GM19463 (cell line): ENCODE results near the gene SLC9A5.

Source experiments
- ATAC-seq: cut with Tn5 transposase; IDR thresholded peaks from one replicate; pipeline ENCODE4 v1.9.1; 2021; ENCODE audit warnings: mild to moderate bottlenecking, moderate library complexity; ENCODE audit not compliant: unreplicated experiment

The SLC9A5 gene

DNA sequence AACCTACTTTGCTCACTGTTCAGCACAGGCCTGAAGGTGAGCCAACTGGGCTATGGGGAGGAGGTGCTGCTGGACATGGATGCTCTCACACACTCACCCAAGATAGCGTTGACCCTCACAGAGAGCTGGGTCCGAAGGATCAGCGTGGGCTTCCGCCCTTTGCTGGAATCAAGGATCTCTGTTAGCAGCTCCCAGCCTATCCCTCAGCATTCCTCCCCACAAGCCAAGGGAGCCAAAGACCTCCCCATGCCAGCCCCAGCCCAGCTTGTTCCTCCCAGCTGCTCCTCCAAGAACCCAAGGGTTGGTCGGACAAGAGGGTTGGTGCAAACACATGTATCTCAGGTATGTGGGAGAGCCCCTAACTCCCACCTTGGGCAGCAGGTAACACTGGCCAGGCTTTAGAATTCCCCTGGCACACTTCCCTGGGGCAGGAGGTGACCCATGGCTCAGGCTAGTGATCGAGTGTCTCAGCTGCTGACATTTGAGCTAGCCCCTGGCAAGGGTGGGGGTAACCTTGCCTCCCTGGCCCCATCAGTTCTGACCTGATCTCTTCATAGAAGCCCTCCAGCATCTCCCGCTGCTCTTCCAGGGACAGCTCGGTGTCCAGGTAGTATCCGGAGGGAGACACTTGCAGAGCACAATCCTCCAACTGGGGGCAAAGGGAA is 9.8 kb upstream of the SLC9A5 start:
- no peak for ATAC-seq

DNA sequence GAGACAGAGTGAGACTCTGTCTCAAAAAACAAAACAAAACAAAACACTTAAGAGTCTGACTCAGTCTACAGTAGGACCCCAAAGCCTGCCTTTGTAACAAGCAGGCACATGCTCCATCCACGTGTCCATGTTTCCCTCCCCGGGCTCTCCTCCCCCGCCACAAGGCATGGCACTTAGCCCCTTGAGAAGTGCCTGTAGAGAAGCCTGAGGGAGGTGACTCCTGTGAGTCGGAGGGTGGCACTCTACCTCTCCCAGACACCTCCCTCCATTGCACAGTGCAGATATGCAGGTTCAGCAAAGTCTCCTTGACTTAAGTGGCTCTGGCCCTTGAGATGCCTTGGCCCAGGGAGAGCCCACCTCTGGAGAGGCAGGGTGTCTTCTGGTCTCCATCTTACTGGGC is 8.3 kb upstream of the SLC9A5 start:
- ATAC-seq = no peak

DNA sequence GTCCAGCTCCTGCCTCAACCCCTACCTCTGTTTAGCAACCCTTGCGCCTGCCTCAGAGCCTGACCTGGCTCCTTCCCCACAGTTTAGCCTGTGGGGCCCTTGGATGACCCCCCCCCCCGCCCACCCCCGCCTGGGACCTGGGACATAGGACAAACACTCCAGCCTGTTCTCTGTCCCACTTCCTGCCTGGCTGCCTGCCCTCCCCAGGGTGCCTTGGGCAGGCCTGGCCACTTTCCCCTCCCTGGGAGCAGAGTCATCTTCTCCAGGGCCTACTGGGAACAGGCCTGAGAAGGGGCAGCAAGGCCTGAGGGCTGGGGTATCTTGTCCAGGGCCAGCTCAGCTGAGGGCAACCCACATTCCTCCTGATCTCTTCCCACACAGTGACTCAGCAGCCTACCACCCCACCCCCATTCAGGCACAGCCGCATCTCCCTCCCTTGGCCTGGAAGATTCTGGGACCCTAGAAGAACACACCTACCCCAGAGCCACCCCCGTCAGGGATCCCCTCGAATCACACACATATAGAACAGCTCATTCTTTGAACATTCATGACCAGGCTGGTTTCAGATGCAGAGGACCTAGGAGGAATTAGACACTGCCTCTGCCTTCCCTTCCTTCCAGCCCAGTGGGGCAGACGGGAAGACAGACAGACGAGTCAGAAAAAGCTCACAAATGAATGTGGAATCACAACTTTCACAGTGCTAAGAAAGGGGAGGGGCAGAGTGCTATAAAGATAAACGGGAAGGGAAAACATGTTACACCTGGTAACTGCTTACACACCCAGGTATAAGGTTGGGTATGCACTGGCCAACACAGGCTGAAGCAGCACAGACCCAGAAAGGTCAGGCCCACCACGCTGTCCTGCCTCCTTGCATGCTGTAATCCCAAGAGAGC is 7.5 kb upstream of the SLC9A5 start:
- ATAC-seq = no peak

DNA sequence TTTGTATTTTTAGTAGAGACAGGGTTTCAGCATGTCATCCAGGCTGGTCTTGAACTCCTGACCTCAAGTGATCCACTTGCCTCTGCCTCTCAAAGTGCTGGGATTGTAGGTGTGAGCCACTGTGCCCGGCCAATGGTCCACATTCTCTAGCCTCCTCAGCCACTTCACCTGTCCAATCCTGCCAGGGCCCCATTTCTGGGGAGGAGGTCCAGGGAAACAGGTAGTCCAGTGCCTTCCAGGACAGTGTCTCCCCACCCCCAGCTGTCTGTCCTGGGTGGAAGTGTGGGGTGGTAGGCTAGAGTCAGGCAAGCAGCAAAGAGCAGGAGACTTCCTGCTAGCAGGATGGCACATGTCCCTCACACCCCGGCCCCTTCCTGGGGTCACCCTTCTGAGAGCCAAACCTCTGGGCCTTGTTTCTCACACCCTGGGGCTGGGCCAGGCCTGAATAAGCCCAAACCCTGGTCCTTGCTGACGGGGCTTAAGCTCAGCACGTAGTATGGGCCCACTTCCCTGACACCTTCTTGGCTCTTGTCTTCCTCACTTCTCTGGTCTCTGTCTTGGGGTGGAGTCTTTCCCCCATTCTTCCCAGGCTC is 6.5 kb upstream of the SLC9A5 start:
- ATAC-seq = no peak

DNA sequence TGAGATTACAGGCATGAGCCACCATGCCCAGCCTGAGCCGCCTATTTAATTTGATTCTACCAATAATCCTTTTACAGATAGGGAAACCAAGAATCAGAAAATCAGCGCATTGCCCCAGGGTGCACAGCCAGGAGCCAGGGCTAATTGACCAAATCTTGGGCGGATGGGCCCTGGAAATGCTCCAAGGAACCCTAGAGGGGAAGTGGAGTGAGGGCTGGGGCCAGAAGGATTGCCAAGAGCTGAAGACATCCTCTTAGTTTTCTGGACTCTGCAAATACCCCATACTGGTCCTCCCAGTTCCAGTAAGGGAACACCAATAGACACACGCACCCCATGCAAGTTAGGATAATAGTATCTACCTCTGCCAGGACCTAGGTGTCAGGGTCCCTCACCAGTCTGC is 5.3 kb upstream of the SLC9A5 start:
- ATAC-seq = no peak

DNA sequence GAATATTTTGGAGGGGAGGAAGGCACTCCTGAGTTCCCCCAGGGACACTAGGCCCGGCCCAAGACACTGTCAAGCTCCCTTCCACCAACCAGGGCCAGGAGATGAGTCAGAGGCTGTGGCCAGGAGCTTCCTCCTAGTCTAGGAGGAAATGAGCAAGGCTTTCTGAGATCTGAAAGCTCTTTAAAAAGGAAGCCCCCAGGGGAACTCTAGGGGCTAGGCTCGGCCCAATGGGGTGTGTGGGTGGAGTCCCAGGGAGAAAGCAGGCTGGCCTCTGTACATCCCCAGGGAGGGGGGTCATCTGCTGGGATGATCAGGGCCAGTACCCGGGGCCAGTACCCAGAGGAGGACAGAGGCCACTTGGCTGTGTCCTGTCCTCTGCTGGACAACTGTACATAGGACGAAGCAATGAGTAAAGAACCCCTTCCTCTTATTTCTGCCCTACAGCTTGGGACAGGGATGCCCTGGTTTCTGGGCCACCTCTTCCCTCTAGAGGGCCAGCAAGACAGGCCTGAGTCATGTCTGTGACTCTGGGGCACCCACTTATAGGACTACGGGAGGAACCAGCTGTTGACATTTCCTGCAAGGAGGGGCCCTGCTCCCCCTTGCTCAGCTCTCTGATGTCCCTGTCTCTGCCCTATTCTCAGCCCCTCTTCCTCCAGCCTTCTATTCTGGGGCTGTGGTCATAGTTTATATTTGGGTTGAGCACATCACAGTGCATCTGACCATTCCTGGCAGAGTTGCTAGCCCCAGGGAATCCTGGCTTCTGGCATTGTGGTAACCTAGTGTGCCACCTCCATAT is 4.2 kb upstream of the SLC9A5 start:
- ATAC-seq = peak; percentile 55

DNA sequence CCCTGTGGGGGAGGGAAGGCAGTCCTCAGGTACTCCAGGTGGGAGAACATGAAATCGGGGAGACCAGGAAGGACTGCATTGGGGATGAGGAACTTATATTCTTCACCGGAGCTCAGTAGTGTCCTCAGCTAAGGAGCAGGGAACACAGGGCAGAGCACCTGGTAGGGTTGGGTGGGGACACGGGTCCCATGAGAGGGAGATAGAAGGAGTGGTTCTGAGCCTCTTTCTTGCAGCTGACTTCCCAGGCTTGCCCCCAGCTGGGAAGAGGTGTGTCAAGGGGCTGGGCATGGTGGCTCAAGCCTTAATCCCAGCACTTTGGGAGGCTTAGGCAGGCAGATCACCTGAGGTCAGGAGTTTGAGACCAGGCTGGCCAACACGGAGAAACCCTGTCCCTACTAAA is 3.6 kb upstream of the SLC9A5 start:
- ATAC-seq = no peak

DNA sequence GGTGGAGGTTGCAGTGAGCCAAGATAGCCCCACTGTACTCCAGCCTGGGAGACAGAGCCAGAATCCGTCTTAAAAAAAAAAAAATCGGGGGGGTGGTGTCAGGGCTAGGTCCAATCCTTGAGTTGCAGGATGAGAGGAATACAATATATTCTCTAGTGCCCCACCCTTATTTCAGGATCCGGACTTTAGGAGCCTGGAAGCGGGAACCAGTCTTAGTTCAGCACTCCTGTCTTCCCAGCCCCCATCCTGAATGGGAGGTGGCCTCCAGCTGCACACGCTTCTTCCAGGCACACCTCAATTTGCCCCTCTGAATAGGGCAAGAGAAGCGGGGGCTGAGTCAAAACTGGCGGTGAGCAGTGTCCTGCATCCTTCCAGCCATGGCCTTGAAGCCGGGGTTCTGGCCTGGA is 3.1 kb upstream of the SLC9A5 start:
- no peak for ATAC-seq

DNA sequence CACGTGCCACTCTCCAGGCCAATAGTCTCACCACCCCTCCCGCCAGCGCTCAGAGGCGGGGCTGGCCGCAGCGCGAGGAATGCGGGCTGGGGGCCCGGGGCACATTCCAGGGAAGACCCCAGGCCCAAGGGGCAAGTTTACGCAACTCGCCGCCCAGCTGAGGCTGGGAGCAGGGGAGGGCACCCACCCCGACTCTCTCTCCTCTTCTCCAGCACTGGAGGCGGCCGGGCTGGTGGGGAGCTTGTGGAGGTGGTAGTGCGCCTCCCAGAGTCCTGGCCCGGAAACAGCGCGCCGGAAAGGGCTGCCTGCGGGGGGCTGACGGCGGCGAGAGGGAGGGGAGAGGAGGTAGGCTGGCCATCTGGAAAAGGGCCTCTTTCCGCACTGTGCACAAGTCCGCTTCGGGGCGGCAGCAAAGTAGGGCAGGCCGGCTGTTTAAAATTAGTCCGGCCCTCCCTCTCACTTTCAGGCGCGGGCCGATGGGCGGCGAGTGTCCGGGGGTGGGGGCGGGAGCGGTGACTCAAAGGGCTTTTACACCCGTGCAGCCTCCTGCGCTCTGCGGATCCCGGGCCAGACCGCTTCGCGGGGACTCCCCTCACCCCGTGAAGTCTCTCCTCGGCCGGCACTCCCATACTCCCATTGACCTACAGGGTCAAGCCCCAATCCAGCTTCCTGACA is 2.6 kb upstream of the SLC9A5 start:
- peak; percentile 23 for ATAC-seq

DNA sequence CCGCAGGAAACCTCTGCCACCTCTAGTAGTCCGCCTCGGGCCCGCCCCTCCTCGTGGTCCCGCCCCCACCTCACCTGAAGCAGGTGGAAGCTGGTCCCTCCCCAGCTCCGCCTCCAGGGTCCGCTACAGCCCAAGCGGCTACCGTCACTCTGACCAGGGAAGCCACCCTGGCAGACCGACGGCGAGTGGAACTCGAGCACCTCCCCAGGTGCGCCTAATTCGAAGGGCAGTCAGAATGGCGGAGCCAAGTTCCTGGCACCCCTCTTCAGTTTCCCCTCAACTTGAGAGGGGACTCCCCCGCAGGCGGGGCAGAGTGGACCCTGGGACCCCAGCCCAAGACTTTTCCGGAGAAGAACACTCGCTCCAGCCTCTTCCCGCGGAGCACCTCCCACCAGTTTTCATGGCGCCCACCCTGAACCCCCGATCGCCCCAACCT is 2.0 kb upstream of the SLC9A5 start:
- ATAC-seq = peak; percentile 4

DNA sequence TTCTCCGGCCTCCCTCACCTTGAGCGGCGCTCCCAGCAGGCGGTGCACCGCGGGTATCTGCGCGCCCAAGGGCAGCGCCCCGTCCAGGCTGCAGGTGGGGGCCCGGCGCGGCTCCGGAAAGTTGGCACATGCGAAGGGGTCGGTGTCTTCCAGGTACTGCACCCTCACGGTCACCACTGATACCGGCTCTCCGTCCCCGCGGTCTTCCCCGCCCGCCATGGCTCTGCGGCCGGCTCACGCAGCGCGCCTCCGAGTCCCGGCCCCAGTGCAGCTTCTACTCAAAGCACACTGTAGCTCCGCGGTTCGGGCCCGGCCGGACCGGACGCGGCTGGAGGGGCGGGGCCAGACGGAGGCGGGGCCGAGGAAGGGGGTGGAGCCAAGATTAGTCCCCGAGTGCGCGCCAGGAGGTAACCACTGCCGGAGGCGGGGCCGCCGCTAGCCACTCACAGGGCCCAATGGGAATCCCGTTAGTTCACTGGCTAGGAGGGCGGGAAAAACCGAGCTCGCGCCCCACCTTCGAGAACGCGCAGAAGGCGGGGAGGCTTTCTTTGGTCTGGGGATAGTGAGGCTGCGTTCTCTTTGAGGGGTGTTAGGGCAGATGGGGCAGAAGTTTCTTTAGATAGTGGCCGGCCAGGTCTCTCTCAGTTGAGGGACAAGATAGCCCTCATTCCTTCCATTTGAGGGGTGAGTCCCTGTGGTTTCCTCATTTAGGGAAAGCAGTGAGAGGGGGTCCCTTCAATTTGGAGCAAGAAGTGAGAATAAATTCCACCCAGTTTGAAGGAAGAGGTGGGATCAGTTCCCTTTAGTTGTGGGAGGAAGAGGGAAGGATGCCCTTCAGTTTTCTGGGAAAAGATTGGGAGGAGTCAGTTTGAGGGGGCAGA is 1.3 kb upstream of the SLC9A5 start, which contains the start of gene FHOD1:
TSS of gene FHOD1 (minus strand) at position 290 of the 881 bp plus-strand sequence. CDS start at position 219, 71 bp downstream.
- ATAC-seq = peak; percentile 43

DNA sequence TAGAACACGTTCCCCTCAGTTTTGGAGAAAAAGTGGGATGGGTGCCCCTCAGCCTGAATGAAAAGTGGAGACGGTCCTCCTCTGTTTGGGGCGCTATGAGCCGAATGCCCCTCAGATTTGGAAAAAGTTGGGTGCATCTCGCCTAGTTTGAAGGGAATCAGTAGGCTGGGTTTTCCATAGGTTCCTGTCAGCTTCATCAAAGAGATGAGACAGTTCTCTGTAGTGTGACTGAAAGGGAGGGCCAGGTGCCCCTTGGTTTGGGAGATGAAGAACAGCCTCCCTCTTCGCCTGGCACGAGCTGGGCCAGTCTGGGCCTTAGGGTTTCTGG is 742 bp upstream of the SLC9A5 start:
- no peak for ATAC-seq

DNA sequence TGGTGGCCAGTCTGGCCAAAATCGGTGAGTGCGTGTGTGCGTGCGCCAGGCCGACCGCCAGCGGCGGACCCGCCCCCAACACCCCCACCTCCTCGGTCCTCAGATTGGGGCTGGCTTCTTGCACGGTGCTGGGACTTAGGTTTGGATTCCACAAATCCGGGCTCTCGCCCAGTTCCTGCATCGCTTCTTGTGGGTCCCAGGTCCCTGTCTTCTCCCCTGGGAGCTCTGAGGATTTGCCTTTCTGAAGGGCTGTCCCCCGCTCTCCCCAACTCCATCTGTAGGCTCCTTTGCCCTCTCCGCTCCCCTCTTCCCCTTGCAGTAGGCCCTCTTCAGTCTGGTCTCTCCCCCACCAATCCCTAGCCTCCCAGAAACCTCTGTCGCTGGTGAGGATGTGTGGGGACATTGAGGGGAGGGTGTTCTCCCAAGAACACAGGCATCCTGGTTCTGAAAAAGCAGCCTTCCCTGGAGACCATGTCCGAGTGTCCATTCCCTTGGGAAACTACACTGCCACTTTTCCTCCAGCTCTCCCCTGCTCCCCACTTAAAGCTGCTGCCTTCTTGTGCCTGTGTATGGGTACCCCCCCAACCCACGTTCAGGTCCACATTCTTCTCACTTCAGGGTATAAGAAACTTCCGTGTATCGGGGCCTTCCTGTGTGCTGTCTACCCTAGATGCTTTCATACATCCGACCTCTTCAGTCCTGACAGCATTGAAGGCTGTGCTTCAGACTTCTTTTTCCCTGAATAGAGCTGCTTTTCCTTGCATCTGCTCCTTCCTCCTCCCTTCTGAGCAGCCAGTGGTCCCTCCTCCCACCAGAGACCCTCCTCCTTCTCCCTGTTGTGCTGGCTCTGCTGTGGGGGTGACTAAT is 632 bp downstream of the SLC9A5 start:
- ATAC-seq = no peak

DNA sequence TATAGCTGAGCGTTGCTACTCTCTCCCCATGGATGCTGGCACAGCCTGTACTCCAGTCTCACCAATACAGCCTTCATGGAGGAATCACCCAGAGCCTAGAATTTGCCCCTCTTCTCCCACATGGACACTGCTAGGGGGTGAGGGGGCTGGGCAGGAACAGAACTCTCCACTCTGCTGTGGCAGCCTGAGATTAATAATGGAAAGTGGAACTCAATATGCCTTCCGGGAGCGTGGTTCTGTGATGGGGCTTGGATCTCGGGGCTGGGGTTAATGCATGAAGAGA is 1.2 kb downstream of the SLC9A5 start:
- ATAC-seq = no peak

DNA sequence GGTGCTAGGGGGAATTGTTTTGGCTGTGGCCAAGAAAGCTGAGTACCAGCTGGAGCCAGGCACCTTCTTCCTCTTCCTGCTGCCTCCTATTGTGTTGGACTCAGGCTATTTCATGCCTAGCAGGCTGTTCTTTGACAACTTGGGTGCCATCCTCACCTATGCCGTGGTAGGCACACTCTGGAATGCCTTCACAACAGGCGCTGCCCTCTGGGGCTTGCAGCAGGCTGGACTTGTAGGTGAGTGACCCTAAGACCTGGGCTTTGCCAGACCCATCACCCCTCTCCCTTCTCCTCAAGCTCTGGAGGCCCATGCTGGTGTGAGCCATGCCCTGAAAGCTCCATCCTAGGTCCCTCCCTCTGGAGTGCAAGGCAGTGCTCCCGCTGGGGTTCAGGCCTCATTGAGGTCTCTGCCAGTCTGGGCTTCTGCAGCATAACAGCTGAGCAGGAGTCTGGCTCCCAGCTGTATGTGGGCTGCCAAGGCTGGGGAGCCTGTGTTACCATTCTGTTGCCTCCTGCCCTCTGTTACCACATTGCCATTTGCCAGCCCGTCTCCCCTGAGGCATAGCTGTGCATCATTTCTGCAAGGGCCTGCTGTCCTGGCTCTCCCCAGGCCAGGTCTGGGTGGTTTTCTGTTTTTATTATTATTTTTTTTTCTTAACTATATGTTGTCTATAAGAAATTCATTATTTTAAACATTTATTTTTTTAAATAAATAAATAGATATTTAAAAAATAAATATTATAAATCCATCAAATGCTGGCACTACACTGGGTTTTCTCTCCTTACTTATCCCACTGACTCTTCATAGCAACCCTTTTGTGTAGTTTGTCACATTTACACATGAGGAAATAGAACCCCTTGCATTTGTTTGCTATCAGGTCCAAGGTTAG is 4.1 kb downstream of the SLC9A5 start:
- no peak for ATAC-seq

DNA sequence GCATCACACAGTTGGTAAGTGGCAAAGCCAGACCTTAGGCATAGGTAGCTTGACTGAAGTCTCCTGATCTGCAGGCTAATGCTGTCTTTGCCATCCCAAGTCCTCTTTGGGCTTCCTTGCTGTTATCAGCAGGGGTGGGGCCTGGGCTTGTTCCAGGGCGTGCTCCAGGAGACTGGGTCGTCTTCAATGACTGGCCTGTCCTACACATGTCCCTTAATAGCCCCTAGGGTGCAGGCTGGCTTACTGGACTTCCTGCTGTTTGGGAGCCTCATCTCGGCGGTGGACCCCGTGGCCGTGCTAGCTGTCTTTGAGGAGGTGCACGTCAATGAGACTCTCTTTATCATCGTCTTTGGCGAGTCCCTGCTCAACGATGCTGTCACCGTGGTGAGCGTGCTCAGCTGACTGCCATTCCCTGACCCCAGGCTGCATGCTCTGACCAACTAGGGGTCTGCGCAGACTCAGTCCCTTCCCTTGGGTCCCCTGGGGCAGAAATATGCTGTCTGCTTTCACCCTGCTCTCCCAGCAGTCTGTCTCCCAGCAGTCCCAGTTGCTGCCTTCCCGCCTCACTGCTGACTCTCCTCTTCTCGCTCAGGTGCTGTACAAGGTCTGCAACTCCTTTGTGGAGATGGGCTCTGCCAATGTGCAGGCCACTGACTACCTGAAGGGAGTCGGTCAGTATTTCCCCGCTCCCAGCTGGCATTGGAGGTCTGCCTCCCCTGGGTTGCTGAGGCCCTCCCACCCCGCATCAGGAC is 6.2 kb downstream of the SLC9A5 start:
- ATAC-seq = no peak

DNA sequence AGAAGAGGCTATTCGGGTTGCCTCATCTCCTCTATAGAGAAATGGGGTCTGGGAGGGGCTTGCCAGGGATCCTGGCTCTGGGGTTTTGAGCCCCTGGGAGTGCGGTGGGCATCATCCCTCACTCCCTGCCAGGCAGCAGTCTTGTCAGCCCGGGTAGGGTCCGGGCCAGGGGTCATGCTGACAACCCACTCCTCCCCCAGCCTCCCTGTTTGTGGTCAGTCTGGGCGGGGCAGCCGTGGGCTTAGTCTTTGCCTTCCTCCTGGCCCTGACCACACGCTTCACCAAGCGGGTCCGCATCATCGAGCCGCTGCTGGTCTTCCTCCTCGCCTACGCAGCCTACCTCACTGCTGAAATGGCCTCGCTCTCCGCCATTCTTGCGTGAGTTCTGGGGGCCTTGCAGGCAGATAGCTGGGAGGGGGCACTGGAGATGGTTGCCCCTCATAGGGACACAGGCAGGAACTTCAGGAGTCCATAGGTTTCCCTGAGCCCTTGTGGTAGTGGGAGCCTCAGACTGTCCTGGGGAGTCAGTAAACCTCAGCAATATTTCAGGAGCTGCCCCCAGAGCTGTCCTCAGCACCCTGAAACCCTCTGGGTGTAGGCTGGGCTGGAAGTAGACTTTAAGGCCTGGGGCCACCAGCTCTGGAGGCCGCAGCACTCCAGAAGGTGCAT is 6.9 kb downstream of the SLC9A5 start:
- ATAC-seq = no peak
